Suppressor macrophage treated with lipopolysaccharide for 1 hour (primary cell): ENCODE measurements around the gene GPRC5D.

Experiments used
- DNase-seq, 3 donors: peaks; one replicate each; pipeline ENCODE4 v3.0.0-alpha.2; 2020 to 2022

GPRC5D gene

DNA sequence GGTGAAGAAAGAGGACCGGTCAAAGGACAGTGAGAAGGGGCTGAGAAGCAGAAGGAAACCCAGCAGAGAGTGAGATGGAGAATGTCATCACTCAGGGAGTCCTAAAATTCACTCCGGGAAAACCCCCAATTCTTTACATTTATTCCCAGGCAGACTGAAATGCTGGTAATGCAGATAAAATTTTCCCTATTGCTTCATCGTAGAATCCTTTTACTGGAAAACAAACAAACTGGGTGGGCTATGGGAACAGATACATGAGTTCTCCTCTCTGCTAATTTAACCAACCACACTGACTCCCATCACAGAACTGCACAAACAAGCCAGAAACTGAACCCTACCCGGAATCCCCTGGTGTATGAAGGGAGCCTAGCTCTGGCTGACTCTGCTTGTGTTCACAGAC, 27.2 kb upstream of the GPRC5D start:
- peak; percentile 66 to 83 (median 67) for DNase-seq

DNA sequence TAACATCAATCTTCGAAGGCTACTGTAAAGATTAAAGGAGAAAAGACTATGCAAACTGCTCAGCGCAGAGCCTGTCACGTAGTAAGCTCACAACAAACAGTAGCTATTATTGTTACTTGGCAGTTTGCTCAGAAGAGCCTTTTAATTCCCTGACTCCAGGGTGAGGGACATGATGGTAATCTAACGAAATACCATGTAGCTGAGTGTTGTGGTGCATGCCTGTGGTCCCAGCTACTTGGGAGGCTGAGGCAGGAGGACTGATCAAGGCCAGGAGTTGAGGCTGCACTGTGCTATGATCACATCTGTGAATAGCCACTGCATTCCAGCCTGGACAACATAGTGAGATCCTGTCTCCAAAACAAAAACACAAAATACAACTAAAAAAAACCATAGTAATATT, 25.3 kb upstream of the GPRC5D start:
- no peak for DNase-seq

DNA sequence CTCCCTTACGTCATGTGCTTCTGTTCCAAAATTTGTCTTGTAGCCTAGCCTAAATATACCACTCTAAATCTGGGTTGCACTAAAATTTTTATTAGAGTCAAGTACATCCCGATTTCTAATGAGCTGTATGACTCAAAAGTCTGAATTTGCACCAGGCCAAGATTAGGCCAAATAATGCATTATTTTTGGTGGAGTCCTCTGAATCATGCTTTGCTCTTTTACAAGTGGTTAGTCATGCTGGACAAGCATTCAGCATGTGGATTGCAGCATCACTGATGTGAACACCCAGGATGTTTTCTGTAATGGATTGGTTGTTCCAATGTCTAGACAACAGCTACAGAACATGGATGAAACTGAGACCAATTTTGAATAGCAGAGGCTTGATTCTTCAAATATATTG, 24.4 kb upstream of the GPRC5D start:
- DNase-seq: peak; percentile 64 to 91 (median 83)

DNA sequence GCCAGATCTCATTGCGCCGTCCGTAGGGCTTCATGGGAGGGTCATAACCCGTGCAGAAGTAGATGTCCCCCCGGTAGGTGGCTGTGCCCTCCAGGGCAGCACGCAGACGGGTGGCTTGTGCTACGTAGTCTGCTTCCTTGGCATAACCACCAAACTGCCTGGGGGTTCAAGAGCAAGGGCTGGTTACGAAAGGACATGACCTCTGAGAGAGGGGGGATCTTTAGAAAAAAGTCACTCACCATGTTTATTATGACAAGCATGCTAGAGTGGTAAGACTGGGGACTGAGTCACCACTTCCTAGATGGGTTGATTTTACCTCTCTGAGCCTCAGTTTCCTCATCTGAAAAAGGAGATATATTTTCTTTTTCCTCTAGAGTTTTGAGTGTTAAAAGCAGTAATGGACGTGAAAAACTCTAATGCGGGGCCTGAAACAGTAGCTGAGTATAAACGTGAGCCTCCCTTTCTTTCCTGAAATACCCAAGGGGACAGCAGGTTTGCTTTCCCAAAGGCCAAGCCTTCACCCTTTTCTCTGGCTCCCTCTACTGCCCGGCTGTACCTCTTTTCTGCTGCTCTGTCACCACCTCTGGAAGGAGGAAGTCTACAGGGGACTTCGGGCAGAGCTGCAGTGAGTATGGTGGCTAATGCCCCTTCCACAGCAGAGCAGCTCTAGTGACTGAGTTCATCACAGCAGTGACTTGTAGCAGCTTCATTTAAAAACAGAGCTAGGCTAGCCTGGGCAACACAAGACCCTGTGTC, 23.5 kb upstream of the GPRC5D start:
- peak; percentile 70 to 76 (median 73) for DNase-seq

DNA sequence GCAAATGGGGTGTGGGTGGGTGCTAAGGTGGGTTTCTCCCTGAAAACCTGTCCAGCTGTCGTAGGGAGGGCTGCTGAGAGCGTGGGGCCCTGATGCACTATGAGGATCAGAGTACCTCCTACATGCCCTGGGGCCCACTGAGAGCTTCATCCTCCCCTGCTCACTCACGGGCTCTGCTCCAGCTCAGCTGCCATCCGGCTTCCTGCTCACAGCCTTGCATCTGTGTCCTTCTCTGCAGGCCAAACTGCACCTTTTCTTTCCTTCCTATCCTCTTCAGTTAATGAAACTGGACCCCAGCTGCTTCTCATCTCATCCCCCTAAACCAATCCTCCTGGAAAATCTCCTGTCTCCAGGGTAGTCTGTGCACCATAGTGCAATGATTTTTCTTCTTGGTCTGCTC, 22.2 kb upstream of the GPRC5D start:
- DNase-seq: no peak

DNA sequence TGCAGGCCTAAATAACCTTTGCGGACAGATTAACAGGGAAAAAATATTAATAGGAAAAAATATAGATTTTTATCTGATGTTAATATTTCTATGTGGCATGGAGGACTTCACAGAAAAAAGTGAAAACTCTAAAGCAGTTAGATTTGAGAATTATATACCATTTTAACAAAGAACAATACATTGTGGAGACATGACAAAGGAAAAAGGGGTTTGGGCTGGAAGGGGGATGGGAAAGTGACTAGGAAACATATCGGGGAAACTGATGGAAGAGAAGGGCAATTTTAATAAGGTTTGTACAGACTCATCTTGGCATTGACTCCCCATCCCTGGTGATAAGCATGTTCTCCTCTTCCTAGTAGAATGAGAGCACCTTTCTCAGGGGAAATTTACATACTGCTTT, 21.0 kb upstream of the GPRC5D start:
- no peak for DNase-seq

DNA sequence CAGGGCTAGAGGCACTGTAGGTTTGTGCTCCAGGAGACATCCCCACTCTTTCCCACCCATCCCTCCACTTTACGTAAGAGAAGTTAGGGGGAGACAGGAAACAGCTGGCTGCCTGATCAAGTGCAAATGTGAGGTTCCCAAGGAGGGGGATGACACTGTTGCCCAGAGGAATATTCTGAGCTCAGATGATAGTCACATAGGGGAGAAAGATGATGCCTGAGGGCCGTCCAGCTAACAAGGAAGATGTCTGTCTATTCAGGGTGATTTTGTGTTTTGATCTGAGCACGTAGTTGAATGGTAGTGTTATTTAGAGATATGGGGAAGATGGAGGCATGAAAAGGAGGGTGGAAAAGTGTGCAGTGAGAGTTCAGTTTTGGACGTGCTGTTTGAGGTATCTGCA, 13.9 kb upstream of the GPRC5D start:
- DNase-seq: no peak

DNA sequence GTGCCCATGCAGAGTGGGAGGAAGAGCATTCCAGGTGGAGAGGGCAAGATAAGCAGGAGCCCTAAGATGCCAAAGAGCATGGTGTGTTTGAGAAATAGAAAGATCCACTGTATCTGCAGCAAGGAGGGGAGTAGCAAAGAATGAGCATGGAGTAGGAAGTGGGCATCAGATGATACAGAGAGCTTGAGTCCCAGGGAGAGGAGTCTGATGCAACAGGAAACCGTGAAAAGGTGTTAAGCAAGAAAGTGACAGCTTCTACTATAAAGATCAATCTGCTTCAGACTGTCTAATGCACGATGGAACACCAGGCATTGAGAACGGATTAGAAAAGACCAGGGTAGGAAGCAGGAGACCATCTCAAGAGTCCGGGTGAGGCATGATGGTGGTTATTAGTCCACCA, 12.3 kb upstream of the GPRC5D start:
- DNase-seq: peak in 1 of 3 donors; percentile 5

DNA sequence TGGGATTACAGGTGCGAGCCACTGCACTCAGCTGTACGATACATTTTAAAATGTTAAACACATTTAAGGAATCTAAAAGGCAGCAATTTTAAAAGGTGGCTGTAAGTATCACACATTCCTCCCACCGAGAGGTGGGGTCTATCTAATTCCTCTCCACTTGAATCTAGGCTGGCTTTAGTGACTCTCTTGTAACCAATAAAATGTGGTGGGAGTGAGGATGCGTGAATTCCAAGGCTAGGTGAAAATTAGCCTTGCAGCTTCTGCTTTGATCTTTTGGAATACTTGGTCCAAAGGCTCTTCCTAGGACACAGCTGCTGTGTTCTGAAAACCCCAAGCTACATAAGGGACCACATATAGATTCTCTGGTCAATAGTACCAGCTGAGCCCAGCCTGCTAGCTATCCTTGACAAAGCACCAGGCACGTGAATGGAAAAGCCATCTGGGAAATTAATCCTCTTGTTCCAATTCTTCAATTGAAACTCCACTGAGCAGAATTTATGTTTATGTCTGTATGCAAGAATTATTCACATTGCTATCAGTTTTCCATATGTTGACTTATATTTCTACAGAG, 8.8 kb upstream of the GPRC5D start:
- DNase-seq: no peak

DNA sequence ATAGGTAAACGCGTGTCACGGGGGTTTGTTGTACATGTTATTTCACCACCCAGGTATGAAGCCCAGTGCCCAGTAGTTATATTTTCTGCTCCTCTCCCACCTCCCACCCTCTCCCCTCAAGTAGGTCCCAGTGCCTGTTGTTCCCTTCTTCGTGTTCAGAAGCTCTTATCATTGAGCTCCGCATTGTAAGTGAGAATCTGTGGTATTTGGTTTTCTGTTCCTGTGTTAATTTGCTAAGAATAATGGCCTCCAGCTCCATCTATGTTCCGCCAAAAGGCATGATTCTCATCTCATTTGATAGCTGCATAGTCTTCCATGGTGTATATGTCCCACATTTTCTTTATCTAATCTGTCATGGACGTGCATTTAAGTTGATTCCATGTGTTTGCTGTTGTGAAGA, 6.9 kb upstream of the GPRC5D start:
- no peak for DNase-seq

DNA sequence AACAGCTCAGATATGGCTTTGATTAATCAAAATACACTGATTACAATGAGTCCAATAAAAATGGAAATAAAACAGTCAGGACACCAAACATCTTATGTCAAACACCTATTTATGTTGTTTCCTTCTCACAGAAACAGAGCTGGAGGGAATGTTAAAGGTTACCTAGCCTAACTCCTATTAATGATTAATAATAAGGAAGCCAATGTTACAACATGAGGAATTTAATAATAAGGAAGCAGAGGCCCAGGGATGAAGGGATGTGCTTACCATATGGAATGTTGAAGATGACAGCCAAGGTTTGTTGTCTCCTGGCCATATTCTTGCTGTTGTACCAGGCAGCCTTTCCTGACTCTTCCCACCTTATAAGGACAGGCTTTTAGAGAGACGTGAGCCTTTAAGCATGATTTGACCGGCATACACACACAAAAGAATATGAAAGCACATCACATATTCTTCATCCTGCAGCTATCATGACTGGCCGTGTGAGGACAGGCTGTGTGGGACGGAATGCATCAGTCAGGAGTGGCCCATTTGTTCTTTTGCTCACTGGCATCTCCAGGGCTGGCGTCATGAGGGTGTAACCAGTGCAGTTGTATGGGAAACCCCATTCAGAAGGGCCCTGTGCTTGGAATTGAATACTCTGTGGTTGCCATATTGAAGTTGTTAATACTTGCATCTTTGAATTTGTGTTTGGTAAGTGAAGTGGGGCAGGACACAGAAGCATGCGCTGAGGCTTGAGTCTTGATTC, 3.1 kb upstream of the GPRC5D start:
- DNase-seq: no peak

DNA sequence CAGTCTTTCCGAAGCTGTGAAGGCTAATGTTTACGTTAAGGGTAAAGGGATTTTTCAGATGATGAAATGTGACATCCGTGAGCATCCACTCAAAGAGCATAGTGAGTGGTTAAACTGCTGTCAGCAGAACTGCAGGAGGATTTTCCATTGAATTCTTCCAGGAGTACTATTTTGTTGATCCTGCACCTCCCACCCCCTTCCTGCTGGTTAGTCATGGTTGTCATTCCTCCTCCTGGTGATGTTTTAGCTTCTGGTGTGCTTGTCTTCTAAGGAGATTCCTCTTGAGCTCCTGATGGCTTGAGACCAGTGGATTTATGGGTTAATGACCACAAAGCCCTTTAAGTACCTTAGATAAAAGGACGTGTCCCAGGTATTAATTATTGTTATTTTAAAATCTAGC, 2.4 kb upstream of the GPRC5D start:
- DNase-seq: no peak

DNA sequence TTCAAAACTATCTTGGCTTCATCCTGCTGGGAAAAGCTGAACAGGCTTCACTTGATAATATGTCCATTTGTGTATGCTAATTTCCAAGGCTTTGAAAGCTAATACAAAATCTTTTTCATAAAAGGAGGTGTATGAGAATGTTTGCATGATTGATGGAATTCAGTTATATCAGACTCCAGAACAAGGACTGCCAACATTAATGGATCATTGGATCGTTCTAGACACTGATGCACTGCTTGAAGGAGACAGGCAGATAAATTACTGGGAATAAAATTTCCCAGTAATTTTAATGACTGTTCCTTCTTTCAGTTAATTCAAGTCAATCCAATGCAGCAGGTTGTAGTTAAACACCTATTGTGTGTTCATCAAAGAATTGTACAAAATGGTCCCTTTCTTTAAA, 466 bp downstream of the GPRC5D start:
- no peak for DNase-seq

DNA sequence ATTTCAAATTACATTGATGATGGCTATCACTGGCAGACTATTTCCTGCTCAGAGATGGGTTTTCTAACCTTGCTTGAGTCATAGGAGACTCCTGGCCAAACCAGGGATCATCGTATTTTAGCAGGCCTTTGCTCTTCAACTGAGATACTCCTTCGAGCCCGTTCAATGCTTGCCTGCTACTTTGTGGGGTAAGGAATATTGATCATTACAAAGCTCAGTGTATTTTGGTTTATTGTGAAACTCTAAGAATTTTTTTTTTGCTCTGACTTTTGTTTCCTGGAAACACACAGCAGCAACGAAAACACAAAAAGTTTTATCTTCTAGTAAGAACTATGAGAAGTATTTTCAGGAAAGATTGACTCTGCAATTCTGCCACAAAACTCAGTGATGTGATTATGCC, 4.1 kb downstream of the GPRC5D start:
- no peak for DNase-seq

DNA sequence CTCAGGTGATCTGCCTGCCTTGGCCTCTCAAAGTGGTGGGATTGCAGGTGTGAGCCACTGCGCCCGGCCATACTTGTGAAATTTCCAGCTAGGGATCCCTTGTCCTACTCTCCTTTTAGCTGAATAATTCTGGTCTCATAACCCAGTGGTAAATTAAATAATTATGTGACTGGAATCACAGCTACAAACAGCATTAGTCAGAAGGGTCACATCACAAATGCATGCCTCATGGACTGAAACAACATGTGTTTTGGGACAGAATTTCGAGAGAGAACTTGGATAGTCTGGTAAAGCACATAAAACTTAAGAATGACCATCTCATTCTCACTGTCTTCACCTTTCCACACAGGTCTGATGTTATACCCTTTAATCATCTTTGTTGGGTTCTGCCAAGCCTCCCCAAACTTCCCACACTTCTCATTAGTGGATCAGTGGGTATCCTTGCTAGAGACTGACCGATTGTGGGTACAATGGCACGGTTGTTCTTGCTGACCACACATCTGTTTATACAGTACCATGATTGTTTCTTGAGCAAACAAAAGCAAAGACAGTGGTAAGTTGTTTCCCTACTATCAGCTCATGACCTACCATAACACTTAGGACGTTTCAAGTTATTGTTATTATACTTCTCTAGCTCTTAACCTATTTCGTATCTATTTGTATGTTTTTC, 5.1 kb downstream of the GPRC5D start:
- no peak for DNase-seq

DNA sequence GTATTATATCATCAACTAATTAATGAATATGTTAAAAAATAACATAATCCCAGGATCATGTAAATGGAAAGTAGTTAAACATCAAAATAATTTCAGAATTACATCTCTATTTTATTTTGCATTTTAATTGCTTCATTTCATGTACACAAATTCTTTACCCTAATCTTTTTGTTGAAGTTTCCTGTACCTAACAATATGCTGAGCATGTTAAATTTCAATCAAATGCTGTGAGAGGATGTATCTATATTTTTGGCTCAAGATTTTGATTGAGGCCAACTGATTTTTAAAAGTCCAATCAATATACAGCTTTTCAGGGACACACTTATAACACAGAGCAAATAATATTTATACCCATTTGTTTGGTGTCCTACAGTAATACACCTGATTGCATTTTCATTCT, 6.4 kb downstream of the GPRC5D start:
- no peak for DNase-seq

DNA sequence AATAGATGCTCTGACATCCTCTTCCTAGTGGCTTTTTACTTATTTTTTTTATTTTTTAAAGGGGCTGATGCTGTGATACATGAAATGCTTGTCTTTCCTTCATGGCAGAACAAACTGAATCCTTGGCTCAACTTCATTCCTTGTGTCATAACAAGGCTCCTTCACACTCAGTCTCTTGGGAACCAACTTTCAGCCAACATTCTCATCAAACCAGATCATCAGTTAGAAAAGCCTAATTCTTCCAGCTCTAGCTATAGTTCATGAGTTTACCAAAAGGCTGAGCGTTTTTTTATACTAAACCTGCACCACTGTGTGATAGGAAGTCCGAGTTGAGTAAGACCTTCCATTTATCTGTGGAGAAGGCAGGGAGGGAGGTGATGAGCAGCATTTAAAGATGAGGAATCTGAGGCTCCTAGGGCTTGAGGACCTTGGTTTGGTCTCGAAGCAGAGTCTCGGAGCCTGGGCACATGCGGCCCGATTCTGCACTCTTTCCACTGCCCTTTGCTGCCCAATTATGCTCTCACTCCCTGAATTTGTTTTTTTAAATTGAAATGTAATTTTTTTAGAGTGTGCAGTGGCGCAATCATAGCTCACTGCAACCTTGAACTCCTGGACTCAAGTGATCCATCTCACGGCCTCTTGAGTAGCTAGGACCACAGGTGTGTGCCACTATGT, 8.2 kb downstream of the GPRC5D start:
- DNase-seq: no peak

DNA sequence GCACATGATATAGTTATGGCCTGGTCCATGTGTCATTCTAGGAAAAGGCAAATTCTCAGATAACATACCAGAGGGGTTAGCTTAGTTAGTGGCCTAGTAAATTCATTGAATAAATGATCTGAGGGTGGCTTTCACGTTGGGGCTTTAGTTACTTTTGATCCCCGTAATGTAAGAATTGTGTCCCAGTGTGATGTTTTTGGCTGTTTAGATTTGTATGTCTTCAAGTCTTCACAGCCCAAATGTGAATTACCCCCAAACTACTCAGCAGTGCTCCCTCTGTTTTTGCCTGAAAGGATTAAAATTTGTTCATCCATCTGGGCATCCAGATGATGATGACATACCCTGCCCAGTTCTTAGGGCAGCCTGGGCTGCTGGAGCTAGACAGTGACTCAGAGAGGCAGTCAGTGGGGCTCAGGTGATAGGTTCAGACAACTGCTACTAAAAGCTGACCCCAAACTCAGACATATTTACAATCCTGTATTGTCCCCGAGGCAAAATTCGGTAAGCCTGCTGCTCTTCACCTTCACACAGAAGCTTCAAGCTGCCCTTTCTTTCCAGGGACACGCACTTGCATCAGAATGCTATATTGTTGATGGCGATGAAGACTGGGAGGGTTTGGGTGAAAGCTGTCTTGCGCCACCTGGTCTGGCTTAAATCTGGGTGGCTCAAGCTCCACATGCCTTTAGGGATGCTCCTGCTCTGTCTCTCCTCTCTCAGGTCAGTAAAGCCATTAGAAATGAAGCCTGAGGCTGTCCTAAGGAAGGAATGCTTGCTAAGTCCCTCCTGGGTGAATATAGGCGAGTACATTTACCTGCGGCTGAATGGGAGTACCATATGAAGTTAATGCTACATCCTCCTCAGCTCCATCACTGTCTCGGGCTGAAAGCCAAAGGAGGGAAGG, 10.3 kb downstream of the GPRC5D start:
- DNase-seq: no peak

DNA sequence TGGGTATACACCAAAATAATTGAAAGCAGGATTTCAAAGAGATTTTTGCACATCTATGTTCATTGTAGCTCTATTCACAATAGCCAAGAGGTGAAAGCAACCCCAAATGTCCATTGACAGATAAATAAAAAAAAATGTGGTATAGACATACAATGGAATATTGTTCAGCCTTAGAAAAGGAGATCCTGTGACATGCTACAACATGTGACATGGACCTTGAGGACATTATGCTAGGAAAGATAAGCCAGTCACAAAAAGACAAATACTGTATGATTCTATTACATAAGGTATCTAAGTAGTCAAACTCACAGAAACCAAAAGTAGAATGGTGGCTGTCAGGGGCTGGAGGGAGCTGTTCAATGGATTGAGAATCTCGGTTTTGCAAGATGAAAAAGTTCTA, 12.1 kb downstream of the GPRC5D start:
- no peak for DNase-seq

DNA sequence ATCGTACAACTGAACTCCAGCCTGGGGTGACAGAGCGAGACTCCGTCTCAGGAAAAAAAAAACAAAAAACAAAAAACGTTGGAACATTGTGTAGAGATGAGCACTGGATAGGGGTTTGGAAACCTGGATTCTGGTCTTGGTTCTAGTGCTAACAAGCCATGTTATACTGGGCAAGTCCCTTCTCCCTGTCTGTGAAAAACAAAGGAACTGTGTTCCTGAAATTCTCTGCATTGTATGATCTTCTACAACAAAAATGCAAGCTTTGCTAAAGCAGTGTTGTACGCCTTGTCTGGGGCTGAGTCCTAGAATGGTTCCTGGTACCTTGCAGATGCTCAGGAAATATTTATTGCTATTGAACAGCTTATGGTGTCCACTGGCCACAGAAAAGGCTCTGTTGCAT, 13.4 kb downstream of the GPRC5D start:
- DNase-seq: no peak

DNA sequence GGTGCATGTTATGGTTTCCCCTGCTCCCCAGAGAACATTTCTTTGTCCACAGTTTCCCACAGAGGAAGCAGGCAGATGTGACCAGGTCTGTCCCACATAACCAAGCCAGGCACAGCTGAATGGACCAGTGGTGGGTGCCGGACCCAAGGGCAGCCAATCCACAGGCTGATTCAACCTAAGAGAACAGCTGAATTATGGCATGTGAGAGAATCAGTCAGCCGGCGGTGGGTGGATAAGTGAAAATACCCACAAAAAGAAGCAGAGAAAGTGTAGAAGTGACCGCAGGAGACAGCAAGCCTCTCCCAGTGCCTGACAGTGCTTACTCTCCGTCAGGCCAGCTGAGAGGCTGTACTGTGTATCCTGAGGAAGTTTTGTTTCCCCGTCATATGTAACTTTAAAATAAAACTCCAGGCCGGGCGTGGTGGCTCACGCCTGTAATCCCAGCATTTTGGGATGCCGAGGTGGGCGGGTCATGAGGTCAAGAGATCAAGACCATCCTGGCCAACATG, 14.9 kb downstream of the GPRC5D start:
- no peak for DNase-seq

DNA sequence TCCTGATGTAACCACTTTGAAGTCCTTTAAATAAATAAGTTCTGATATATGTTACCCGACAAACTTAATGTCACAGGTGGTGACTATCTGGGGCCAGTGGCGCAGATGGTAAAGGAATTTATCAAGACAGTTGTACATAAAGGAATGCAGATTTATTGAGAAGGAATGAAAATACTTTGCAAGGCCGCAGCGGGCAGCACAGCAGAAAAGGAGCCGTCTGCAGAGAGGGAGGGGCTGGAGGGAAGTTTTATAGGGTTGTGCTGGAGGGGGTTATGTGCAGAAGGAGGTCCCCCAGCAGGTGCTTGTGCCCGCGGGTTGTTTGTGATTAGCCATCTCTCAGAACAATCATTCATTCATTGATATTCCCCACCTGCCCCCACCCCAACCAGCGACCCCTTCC, 17.4 kb downstream of the GPRC5D start:
- DNase-seq: no peak
